ENCODE results near the gene SRPK3. TPM values are rescaled to one million over a fixed set of nuclear protein-coding genes. Genes with fewer than 3 reads are reported as not detected.

SRPK3 gene
- total RNA-seq, 1 donor from 2014 or later = 52.8 TPM

GRCh38 chrX:153820601-153821000, 39.8 kb downstream of the SRPK3 start:
- Histone ChIP-seq H3K4me3 (no peak overlapping the region), H3K4me1 (peaks cover 10% of the 10 kb centered on the region), H3K27ac (replicated peaks) (no peak overlapping the region), H3K27me3 (ENCODE audit: low read depth) (no peaks in the 10 kb centered on the region), H3K9me3 (replicated peaks) (no peaks in the 10 kb centered on the region), H3K36me3 (no peaks in the 10 kb centered on the region)
- no peak for DNase-seq
- intact Hi-C loops (cut with micrococcal nuclease) = no loop called here
- TF ChIP-seq CTCF (IDR thresholded peaks at IDR 0.05; ENCODE audit: borderline replicate concordance) = no peak

DNA sequence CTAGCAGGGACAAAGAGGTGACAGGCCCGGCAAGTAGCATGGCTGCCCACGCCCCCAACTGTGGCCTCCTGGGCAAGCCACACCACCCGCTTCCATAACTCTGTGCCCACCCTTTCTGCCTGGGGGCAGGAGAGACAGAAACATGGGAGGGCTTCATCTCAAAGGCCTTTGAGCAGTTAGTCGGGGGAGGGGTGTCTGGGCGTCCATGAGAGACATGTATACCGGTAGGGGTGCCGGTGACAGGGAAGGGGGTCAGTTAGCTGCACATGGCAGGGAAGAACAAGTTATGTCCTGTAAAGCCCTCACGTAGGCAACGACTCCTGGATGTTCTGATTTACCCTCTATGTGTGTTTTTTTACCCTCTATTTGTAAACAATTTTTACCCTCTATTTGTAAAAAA, 40.2 kb downstream of the SRPK3 start:
- no peak for TF ChIP-seq CTCF (IDR thresholded peaks at IDR 0.05; ENCODE audit: borderline replicate concordance)
- no peak for DNase-seq
- Histone ChIP-seq H3K27me3 (ENCODE audit: low read depth) (no peaks in the 10 kb centered on the region), H3K36me3 (no peaks in the 10 kb centered on the region), H3K4me1 (peaks cover 10% of the 10 kb centered on the region), H3K27ac (replicated peaks) (no peak overlapping the region), H3K4me3 (no peak overlapping the region), H3K9me3 (replicated peaks) (no peaks in the 10 kb centered on the region)
- intact Hi-C loops (cut with micrococcal nuclease) = no loop called here

DNA sequence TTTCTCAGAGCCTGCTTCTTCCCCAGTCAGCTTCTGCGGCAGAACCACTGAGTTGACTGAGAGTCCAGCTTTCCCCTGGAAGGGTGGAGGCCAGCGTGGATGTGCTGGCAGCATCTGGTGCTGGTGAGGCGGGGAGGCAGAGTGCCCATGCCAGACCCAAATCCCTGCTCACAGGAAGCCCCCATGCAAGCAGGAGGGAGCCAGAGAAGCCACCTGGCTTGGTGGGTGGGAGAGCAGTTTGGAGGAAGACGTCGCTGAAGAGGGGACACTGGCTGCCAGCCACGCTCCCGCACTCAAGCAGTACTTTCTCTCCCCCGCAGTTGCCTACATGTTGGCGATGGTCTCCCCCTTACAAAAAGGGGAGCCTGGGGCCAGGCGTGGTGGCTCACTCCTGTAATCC, 43.5 kb downstream of the SRPK3 start:
- H3K27me3 ChIP-seq (ENCODE audit: low read depth) = peaks cover 7% of the 10 kb centered on the region
- H3K27ac ChIP-seq (replicated peaks) = no peak overlapping the region
- H3K36me3 ChIP-seq = no peaks in the 10 kb centered on the region
- no peak overlapping the region for H3K4me3 ChIP-seq
- peaks cover 4% of the 10 kb centered on the region for H3K4me1 ChIP-seq
- no peak for TF ChIP-seq CTCF (IDR thresholded peaks at IDR 0.05; ENCODE audit: borderline replicate concordance)
- DNase-seq = no peak
- no peaks in the 10 kb centered on the region for H3K9me3 ChIP-seq (replicated peaks)
- intact Hi-C loops (cut with micrococcal nuclease) = no loop called here

- H3K36me3 ChIP-seq = no peaks in the 10 kb centered on the region
- peaks cover 14% of the 10 kb centered on the region for H3K27me3 ChIP-seq (ENCODE audit: low read depth)
- intact Hi-C loops (cut with micrococcal nuclease) = no loop called here
- H3K27ac ChIP-seq (replicated peaks) = no peak overlapping the region
- DNase-seq = no peak
- peaks cover 9% of the 10 kb centered on the region for H3K4me1 ChIP-seq
- H3K4me3 ChIP-seq = no peak overlapping the region
- no peak for TF ChIP-seq CTCF (IDR thresholded peaks at IDR 0.05; ENCODE audit: borderline replicate concordance)
- H3K9me3 ChIP-seq (replicated peaks) = no peaks in the 10 kb centered on the region
Observed at GRCh38 chrX:153825042-153825441, 44.2 kb downstream of the SRPK3 start.

- TF ChIP-seq CTCF (IDR thresholded peaks at IDR 0.05; ENCODE audit: borderline replicate concordance) = no peak
- intact Hi-C loops (cut with micrococcal nuclease) = no loop called here
- H3K4me3 ChIP-seq = no peak overlapping the region
- DNase-seq = no peak
- no peaks in the 10 kb centered on the region for H3K36me3 ChIP-seq
- H3K27ac ChIP-seq (replicated peaks) = no peak overlapping the region
- H3K4me1 ChIP-seq = peaks cover 9% of the 10 kb centered on the region
- H3K27me3 ChIP-seq (ENCODE audit: low read depth) = peaks cover 17% of the 10 kb centered on the region
- H3K9me3 ChIP-seq (replicated peaks) = no peaks in the 10 kb centered on the region
Observed at GRCh38 chrX:153827016-153827415, 46.2 kb downstream of the SRPK3 start.

GRCh38 chrX:153827903-153828302, 47.1 kb downstream of the SRPK3 start:
- no peaks in the 10 kb centered on the region for H3K36me3 ChIP-seq
- TF ChIP-seq CTCF (IDR thresholded peaks at IDR 0.05; ENCODE audit: borderline replicate concordance) = no peak
- peaks cover 9% of the 10 kb centered on the region for H3K4me1 ChIP-seq
- H3K4me3 ChIP-seq = peak overlapping the region; percentile 65
- intact Hi-C loops (cut with micrococcal nuclease) = no loop called here
- DNase-seq = no peak
- peaks cover 17% of the 10 kb centered on the region for H3K27me3 ChIP-seq (ENCODE audit: low read depth)
- no peaks in the 10 kb centered on the region for H3K9me3 ChIP-seq (replicated peaks)
- no peak overlapping the region for H3K27ac ChIP-seq (replicated peaks)

Data from left ventricle myocardium inferior (tissue), 1 donor.